HepG2 (cell line): ENCODE data around the gene TAF3. TPM values are rescaled to one million over a fixed set of nuclear protein-coding genes. Genes with fewer than 3 reads are reported as not detected.

Experiments
- ATAC-seq: fragments of 200-7000 bp; cut with Tn5 transposase; 3 replicates; pipeline ENCODE4 v1.9.1; 2020; ENCODE audit warnings: mild to moderate bottlenecking, moderate library complexity
- BruUV-seq: library from RNA; stranded (reverse); fragments of 400-500 nt; replicated peaks from 2 replicates; lab custom pipeline; 2021; lab: Mats Ljungman, UMichigan
- CTCF ChIA-PET: fragments of 300-600 bp; formaldehyde crosslinking; extraction: SDS; loops from one replicate; lab custom pipeline; 2021; ENCODE audit warnings: low total read pairs, inconsistent platforms, low intra/inter-chr PET ratio; lab: Yijun Ruan, JAX
- POLR2A ChIA-PET: fragments of 350-600 bp; sonication (Branson Sonifier 250); formaldehyde crosslinking; loops from one replicate; lab custom pipeline; 2020; ENCODE audit warnings: antibody characterized with exemption, inconsistent platforms; lab: Yijun Ruan, JAX
- DNase-seq: peaks from one replicate; pipeline ENCODE4 v3.0.0-alpha.2; 2015; ENCODE audit warnings: low spot score
- FAIRE-seq: peaks from 3 replicates; lab custom pipeline; 2011; peaks lifted over from hg19 to GRCh38; lab: Jason Lieb, UNC
- H2AFZ ChIP-seq: one replicate; pipeline ENCODE4 v1.6.1; 2011; ENCODE audit warnings: low read length, inconsistent platforms
- H3K27ac ChIP-seq: fragments of 300-600 bp; 3 replicates; pipeline ENCODE4 v1.8.0; 2011; ENCODE audit warnings: mixed run types, mild to moderate bottlenecking, mixed read lengths, low read length, inconsistent platforms; ENCODE audit not compliant: insufficient read depth; ENCODE audit errors: extremely low read length
- H3K27me3 ChIP-seq, 2 experiments: fragments of 200-600 bp in 1 of 2; 2 replicates in 1 of 2; 3 replicates in 1 of 2; pipeline versions ENCODE4 v1.6.0 to v1.8.0; 2011; ENCODE audit warnings: low read length in 2 of 2, mild to moderate bottlenecking in 2 of 2, moderate library complexity in 2 of 2, inconsistent platforms in 1 of 2; ENCODE audit not compliant: insufficient read depth in 2 of 2, control insufficient read depth in 1 of 2
- H3K36me3 ChIP-seq, 2 experiments: fragments of 200-600 bp in 1 of 2; replicated peaks in 1 of 2; 2 replicates in 1 of 2; 3 replicates in 1 of 2; pipeline versions ENCODE4 v1.5.1 to v1.8.0; 2011; ENCODE audit warnings: low read length in 2 of 2, inconsistent platforms in 1 of 2; ENCODE audit not compliant: insufficient read depth in 2 of 2, control insufficient read depth in 1 of 2
- H3K4me1 ChIP-seq: 2 replicates; pipeline ENCODE4 v1.5.1; 2012; ENCODE audit warnings: low read length, inconsistent platforms; ENCODE audit not compliant: insufficient read depth
- H3K4me2 ChIP-seq: 2 replicates; pipeline ENCODE4 v1.6.0; 2011; ENCODE audit warnings: low read depth, low read length, inconsistent platforms
- H3K4me3 ChIP-seq, 3 experiments: fragments of 200-600 bp in 1 of 3; sonication (generic), shearing (Covaris generic) in 1 of 3; replicated peaks in 1 of 3; 2 replicates each; pipeline ENCODE4 v1.5.1; 2011 to 2016; ENCODE audit warnings: low read length in 3 of 3, inconsistent platforms in 2 of 3, low read depth in 2 of 3, mild to moderate bottlenecking in 2 of 3, control low read depth in 1 of 3, mixed read lengths in 1 of 3; ENCODE audit not compliant: insufficient read depth in 1 of 3
- H3K79me2 ChIP-seq: one replicate; pipeline ENCODE4 v1.6.1; 2011; ENCODE audit warnings: low read length, inconsistent platforms; ENCODE audit not compliant: insufficient read depth
- H3K9ac ChIP-seq: 2 replicates; pipeline ENCODE4 v1.6.0; 2011; ENCODE audit warnings: mild to moderate bottlenecking, low read depth, low read length, inconsistent platforms; ENCODE audit not compliant: insufficient read depth
- H3K9me3 ChIP-seq: 2 replicates; pipeline ENCODE4 v1.5.1; 2012; ENCODE audit warnings: mild to moderate bottlenecking, low read length
- H4K20me1 ChIP-seq: 2 replicates; pipeline ENCODE4 v1.6.0; 2011; ENCODE audit warnings: inconsistent platforms, mild to moderate bottlenecking, low read length, moderate library complexity; ENCODE audit not compliant: insufficient read depth
- CEBPG ChIP-seq: IDR thresholded peaks from 2 replicates; pipeline ENCODE4 v1.6.1; 2016
- CENPBD1 ChIP-seq: sonication (generic); formaldehyde crosslinking; IDR thresholded peaks from 2 replicates; pipeline ENCODE4 v1.8.0; 2022; ENCODE audit warnings: missing genetic modification reagents, low read depth, mild to moderate bottlenecking, borderline replicate concordance
- IKZF5 ChIP-seq: IDR thresholded peaks from 2 replicates; pipeline ENCODE4 v1.6.1; 2018; ENCODE audit warnings: missing genetic modification reagents, mild to moderate bottlenecking, missing compliant biosample characterization
- MLX ChIP-seq: IDR thresholded peaks from 2 replicates; pipeline ENCODE4 v1.6.1; 2016
- MTF1 ChIP-seq: sonication (generic); formaldehyde crosslinking; IDR thresholded peaks from 2 replicates; pipeline ENCODE4 v1.5.0; 2020; ENCODE audit warnings: missing genetic modification reagents
- PATZ1 ChIP-seq: sonication (generic); formaldehyde crosslinking; IDR thresholded peaks from 2 replicates; pipeline ENCODE4 v1.4.0; 2020; ENCODE audit warnings: missing genetic modification reagents
- SALL2 ChIP-seq: sonication (generic); formaldehyde crosslinking; IDR thresholded peaks from 2 replicates; pipeline ENCODE4 v1.8.1; 2023; ENCODE audit warnings: mild to moderate bottlenecking, missing genetic modification reagents, inconsistent platforms
- SRF ChIP-seq: IDR thresholded peaks from 2 replicates; pipeline ENCODE4 v1.6.1; 2011; ENCODE audit warnings: mild to moderate bottlenecking, low read depth, low read length, moderate library complexity
- ZNF292 ChIP-seq: sonication (generic); formaldehyde crosslinking; IDR thresholded peaks from 2 replicates; pipeline ENCODE4 v1.8.1; 2022; ENCODE audit warnings: mild to moderate bottlenecking, low read depth, missing genetic modification reagents, borderline replicate concordance
- ZNF512B ChIP-seq: sonication (generic); formaldehyde crosslinking; IDR thresholded peaks from 2 replicates; pipeline ENCODE4 v1.5.1; 2020; ENCODE audit warnings: missing genetic modification reagents, mild to moderate bottlenecking, borderline replicate concordance
- ZNF619 ChIP-seq: sonication (generic); formaldehyde crosslinking; IDR thresholded peaks from 2 replicates; pipeline ENCODE4 v1.4.0; 2020; ENCODE audit warnings: mild to moderate bottlenecking, missing genetic modification reagents
- ZNF687 ChIP-seq: sonication (generic); formaldehyde crosslinking; IDR thresholded peaks from 2 replicates; pipeline ENCODE4 v1.5.1; 2020; ENCODE audit warnings: mild to moderate bottlenecking, missing genetic modification reagents, moderate library complexity
- ZNF766 ChIP-seq: sonication (generic); formaldehyde crosslinking; IDR thresholded peaks from 2 replicates; pipeline ENCODE4 v1.5.0; 2020; ENCODE audit warnings: missing genetic modification reagents, borderline replicate concordance
- WGBS: methylation state at CpG from one replicate; pipeline ENCODE4 v1.1.6; 2017; ENCODE audit warnings: low lambda C conversion rate; 5-methylcytosine and 5-hydroxymethylcytosine counted together
- in situ Hi-C: cut with HindIII; loops from 2 replicates; pipeline ENCODE4 v1.10.0; 2017; ENCODE audit warnings: low pct_unique_long_range_greater_than_20kb; ENCODE audit not compliant: extremely low pct_ligation_motif_present
- intact Hi-C: fragments of 100-400 bp; cut with micrococcal nuclease; formaldehyde crosslinking; loops from one replicate; pipeline ENCODE4 v1.10.0; 2022; ENCODE audit not compliant: unreplicated experiment
- polyA plus RNA-seq, 8 experiments: library from polyadenylated mRNA; depleted of rRNA in 3 of 8; stranded (reverse) in 7 of 8; unstranded in 1 of 8; fragments of >200 nt; fragmentation: Illumina TruSeq in 4 of 8; extraction: Trizol in 4 of 8; gene quantifications; 2 replicates each; pipeline versions ENCODE4 v1.2.1 to v1.2.3, GENCODE V29; 2011 to 2016; ENCODE audit warnings: low read depth in 4 of 8, missing spikeins in 1 of 8, mixed read lengths in 1 of 8; ENCODE audit not compliant: insufficient read depth in 1 of 8
- total RNA-seq, 5 experiments: library from RNA; depleted of rRNA; stranded (reverse); fragments of >200 nt; fragmentation: Illumina TruSeq; extraction: Trizol; gene quantifications; 2 replicates each; pipeline ENCODE4 v1.2.3, GENCODE V29; 2016; ENCODE audit warnings: low read depth in 1 of 5

TAF3 gene
- total and polyA plus RNA-seq, 2 of the 13 experiments (the other 11 are each of a cell fraction or from before 2014, with no cell fraction given) = 1.7 to 2.9 TPM

GRCh38 chr10:8034466-8035005, 216.2 kb downstream of the TAF3 start:
- no peak overlapping the region for H3K9ac ChIP-seq
- no peaks in the 10 kb centered on the region for H3K9me3 ChIP-seq
- H3K79me2 ChIP-seq = no peaks in the 10 kb centered on the region
- no peak for FAIRE-seq
- CTCF ChIA-PET = no interaction called here
- in situ Hi-C loops (no loop called here), intact Hi-C loops (no loop called here)
- no peaks in the 10 kb centered on the region for H4K20me1 ChIP-seq
- WGBS = 48% methylated on average over 11 of the region's 37 CpGs
- H3K4me2 ChIP-seq = no peak overlapping the region
- no peak overlapping the region for H3K4me3 ChIP-seq
- no peaks in the 10 kb centered on the region for H3K36me3 ChIP-seq
- H3K27me3 ChIP-seq = peaks cover 16 to 70% of the 10 kb centered on the region in 2 experiments
- H3K4me1 ChIP-seq = no peaks in the 10 kb centered on the region; the same call in 1 of the 2 replicates
- BruUV-seq = no TSS peak
- no peak overlapping the region for H2AFZ ChIP-seq
- no peak overlapping the region for H3K27ac ChIP-seq
- no peak for ATAC-seq
- POLR2A ChIA-PET = no interaction called here
- no peak for DNase-seq
- TF ChIP-seq PATZ1 (CRISPR knock-in tag) (no peak), IKZF5 (CRISPR knock-in tag) (no peak), CEBPG (CRISPR knock-in tag) (no peak), SRF (no peak), ZNF619 (CRISPR knock-in tag) (no peak), MLX (CRISPR knock-in tag) (no peak), ZNF512B (no peak), ZNF292 (no peak), MTF1 (CRISPR knock-in tag) (no peak), ZNF687 (CRISPR knock-in tag) (no peak), ZNF766 (CRISPR knock-in tag) (no peak), SALL2 (CRISPR knock-in tag) (no peak), CENPBD1 (CRISPR knock-in tag) (no peak)
